Measurements from ENCODE around the gene RNF151. TPM values are rescaled to one million over a fixed set of nuclear protein-coding genes. Genes with fewer than 3 reads are reported as not detected.
"Not testable (repeated sequence)": the region's sequence is repeated elsewhere in the genome, so short reads cannot be mapped to it uniquely, and the experiment has no call there.

The RNF151 gene
- total RNA-seq, 4 donors from 2014 or later, result not detected

DNA sequence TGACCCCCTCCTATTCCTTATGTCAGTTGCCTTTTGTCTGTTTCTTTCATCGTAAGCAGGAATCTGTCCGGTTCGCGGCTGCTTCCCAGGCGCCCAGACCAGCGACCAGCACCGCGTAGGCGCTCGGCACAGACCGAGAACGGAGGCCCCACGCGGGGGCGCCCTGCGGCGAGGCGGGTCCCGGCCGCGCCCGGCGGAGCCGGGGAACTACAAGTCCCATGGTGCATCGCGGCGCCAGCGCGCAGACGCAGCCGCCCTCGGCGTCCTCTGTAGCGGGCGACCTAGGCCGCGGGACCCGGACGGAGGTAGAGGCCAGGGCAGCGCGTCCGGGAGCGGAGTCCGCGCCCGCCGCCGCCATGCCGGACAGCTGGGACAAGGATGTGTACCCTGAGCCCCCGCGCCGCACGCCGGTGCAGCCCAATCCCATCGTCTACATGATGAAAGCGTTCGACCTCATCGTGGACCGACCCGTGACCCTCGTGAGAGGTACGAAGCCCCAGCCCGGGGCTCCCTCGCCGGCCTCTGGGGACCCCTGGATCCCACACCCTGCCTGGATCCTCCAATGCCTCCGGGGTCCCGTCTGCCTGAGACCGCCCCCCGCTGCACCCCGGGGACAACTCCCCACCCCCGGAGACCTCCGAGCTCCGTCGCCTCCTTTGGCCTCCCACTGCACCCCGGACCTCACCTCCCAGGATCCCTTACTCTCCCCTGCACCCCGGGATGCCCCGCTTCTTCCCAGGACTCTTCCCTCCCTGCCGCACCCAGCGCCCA lies 7.2 kb upstream of the RNF151 start, which contains the start of gene NDUFB10:
Gene NDUFB10, plus strand, starts transcription at position 270 of the 771 bp plus-strand sequence. Its CDS starts 87 bp downstream, at position 357.
- Histone ChIP-seq H3K36me3 (peaks cover 23% of the 10 kb centered on the region), H3K27ac (peak within 1 kb of the TSS; percentile 79), H3K4me1 (peaks cover 41% of the 10 kb centered on the region), H3K9me3 (no peaks in the 10 kb centered on the region), H3K4me3 (peak within 1 kb of the TSS; percentile 70), H3K27me3 (no peaks in the 10 kb centered on the region)
- TF ChIP-seq POLR2A (IDR thresholded peaks at IDR 0.05) (peak in 1 of 2 donors; percentile 58), POLR2AphosphoS5 (IDR thresholded peaks at IDR 0.05) (peak in 1 of 3 donors; percentile 48), EP300 (IDR thresholded peaks at IDR 0.05) (no peak)
- TF ChIP-seq, protein P1, sequence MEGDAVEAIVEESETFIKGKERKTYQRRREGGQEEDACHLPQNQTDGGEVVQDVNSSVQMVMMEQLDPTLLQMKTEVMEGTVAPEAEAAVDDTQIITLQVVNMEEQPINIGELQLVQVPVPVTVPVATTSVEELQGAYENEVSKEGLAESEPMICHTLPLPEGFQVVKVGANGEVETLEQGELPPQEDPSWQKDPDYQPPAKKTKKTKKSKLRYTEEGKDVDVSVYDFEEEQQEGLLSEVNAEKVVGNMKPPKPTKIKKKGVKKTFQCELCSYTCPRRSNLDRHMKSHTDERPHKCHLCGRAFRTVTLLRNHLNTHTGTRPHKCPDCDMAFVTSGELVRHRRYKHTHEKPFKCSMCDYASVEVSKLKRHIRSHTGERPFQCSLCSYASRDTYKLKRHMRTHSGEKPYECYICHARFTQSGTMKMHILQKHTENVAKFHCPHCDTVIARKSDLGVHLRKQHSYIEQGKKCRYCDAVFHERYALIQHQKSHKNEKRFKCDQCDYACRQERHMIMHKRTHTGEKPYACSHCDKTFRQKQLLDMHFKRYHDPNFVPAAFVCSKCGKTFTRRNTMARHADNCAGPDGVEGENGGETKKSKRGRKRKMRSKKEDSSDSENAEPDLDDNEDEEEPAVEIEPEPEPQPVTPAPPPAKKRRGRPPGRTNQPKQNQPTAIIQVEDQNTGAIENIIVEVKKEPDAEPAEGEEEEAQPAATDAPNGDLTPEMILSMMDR (IDR thresholded peaks at IDR 0.05), result peak in 1 of 2 donors; percentile 65
- peak; percentile 92 to 95 for DNase-seq (ENCODE audit: low spot score in 2 of 2)
- WGBS, result under 1% methylated on average over 45 of the region's 79 CpGs

DNA sequence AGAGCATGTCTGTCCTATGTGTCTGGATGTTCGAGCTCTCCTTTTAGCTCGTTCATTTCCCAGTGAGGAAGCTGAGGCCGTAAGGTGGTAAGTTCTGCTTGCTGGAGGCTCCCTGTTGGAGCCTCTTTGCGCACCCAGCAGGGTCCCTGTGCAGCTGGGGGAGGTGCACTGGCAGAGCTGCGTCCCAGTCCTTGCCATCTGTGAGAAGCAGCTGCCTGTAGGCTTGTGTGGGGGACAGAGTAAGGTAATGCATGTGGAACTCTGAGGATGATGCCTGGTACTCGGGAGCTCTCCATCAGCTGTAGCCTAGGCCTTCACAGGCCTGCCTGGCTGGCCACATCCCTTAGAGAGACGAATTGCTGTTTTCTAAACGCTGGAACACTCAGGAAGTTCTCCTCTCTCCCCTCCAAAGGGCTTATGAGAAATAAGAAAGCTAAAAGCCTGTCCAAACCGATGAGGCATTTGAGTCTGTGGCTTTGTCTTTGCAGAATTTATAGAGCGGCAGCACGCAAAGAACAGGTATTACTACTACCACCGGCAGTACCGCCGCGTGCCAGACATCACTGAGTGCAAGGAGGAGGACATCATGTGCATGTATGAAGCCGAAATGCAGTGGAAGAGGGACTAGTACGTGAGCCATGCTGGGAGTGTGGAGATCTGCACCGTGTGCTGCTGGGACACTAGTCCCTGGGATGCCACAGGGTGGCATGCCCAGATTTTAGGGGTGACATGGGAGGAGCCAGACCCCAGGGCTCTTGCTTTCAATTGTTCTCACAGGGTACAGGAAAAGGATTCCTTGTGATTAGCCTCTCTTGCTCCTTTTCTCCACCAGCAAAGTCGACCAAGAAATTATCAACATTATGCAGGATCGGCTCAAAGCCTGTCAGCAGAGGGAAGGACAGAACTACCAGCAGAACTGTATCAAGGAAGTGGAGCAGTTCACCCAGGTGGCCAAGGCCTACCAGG lies 5.7 kb upstream of the RNF151 start:
- H3K4me3 ChIP-seq, result peak overlapping the region; percentile 70
- TF ChIP-seq POLR2AphosphoS5 (IDR thresholded peaks at IDR 0.05), result no peak
- TF ChIP-seq EP300 (IDR thresholded peaks at IDR 0.05), result no peak
- TF ChIP-seq POLR2A (IDR thresholded peaks at IDR 0.05), result no peak
- TF ChIP-seq, protein P1 (IDR thresholded peaks at IDR 0.05), result no peak
- DNase-seq (ENCODE audit: low spot score in 2 of 2), result no peak
- H3K27ac ChIP-seq, result no peak overlapping the region
- H3K4me1 ChIP-seq, result peaks cover 50% of the 10 kb centered on the region
- 43% methylated on average over 17 of the region's 20 CpGs for WGBS
- H3K36me3 ChIP-seq, result peaks cover 23% of the 10 kb centered on the region
- H3K27me3 ChIP-seq, result no peaks in the 10 kb centered on the region
- H3K9me3 ChIP-seq, result no peaks in the 10 kb centered on the region

DNA sequence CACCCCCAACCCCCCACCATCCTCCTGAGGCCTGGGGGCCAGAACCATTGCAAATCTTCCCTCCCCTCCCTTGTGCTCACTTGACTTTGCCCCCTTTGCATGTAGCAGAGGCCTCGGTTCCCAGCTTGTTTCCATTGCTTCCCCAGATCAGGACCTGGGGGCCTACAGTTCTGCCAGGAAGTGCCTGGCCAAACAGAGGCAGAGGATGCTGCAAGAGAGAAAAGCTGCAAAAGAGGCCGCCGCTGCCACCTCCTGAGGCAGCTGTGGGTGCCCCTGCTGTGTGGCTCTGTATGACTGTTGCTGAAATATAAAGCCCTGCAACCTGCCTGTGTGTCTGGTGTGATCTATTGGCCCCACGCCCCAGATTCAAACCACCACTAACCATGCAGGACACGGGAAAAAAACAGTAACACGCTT lies 5.0 kb upstream of the RNF151 start:
- H3K27me3 ChIP-seq, result no peaks in the 10 kb centered on the region
- H3K36me3 ChIP-seq, result peaks cover 23% of the 10 kb centered on the region
- no peak overlapping the region for H3K27ac ChIP-seq
- 63% methylated on average over 5 of the region's 6 CpGs for WGBS
- DNase-seq (ENCODE audit: low spot score in 2 of 2), result no peak
- TF ChIP-seq, protein P1 (IDR thresholded peaks at IDR 0.05), result no peak
- TF ChIP-seq POLR2A (IDR thresholded peaks at IDR 0.05), result no peak
- TF ChIP-seq EP300 (IDR thresholded peaks at IDR 0.05), result no peak
- TF ChIP-seq POLR2AphosphoS5 (IDR thresholded peaks at IDR 0.05), result no peak
- peaks cover 53% of the 10 kb centered on the region for H3K4me1 ChIP-seq
- no peaks in the 10 kb centered on the region for H3K9me3 ChIP-seq
- no peak overlapping the region for H3K4me3 ChIP-seq

DNA sequence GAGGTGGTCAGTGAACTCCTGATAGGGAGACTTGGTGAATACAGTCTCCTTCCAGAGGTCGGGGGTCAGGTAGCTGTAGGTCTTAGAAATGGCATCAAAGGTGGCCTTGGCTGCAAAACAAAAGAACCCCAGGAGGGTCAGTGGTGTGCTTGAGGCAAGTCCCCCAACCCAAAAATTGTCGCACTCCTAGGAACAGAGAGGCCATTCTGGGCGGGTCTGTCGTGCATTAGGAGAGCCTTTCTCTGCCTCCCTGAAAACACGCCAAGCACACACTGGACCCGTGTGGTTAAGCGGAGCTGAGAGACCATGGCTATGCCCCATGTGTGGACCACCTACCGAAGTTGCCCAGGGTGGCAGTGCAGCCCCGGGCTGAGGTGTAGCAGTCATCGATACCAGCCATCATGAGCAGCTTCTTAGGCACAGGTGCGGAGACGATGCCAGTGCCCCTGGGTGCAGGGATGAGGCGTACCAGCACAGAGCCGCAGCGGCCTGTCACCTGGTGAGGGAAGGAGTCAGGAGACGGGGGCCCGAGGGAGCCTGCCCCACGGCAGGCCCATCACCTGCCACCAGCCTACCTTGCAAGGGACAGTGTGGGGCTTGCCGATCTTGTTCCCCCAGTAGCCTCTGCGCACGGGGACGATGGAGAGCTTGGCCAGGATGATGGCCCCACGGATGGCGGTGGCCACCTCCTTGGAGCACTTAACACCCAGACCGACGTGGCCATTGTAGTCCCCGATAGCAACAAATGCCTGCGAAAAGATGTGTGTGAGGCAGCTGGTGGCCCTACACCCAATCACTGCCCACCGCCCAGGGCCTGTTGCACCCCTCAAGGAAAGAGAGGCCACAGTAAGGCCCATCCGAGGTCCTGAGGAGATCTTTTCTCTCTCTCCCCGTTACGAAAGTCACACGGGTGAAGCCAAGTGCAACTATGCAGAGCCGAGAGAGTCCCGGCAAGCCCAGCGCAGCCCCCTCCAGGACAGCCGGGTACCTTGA lies 4.2 kb upstream of the RNF151 start:
- Histone ChIP-seq H3K4me3 (peak overlapping the region; percentile 7), H3K36me3 (peaks cover 23% of the 10 kb centered on the region), H3K4me1 (peaks cover 53% of the 10 kb centered on the region)
- 90% methylated on average over 28 of the region's 37 CpGs for WGBS
- H3K27me3 ChIP-seq; H3K9me3 ChIP-seq; DNase-seq (ENCODE audit: low spot score in 2 of 2); H3K27ac ChIP-seq: not testable (repeated sequence)

Measured in suprapubic skin (tissue), 4 donors.